Activated effector memory CD4-positive, alpha-beta T cell treated with Interleukin-2 at 50 U/mL for 16 hours (primary cell): ENCODE results near the gene WNT16.
"Not testable (repeated sequence)": the region's sequence is repeated elsewhere in the genome, so short reads cannot be mapped to it uniquely, and the experiment has no call there.

Experiments used
- DNase-seq: peaks from one replicate; pipeline ENCODE4 v3.0.0-alpha.2; 2020

Gene WNT16

DNA sequence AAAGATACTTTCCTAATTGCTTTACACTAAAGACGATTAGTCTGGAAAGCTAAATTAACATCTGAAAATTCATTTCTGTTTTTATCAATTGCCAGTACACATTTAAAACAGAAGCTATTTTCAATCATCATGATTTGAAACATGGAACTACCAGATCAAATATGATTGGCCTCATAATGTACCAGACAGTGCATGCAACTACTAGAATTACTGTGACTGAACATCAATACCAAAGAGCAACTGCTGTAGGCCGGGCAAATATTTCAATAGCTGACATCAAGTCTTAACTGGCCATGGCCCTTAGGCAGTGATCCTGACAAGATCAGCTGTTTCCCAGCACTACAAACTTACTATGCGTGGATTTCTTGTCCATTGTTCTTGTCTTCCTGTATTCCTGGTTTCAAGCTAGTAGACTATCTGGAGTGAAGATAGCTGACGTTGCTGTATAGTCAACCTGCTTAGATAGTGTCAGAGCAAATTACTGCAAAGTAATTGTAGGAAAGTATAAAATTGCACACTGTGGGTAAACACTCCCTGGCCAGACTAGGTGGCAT, 21.7 kb upstream of the WNT16 start:
- no peak for DNase-seq

- no peak for DNase-seq
Measured at GRCh38 chr7:121313220-121313792, 15.5 kb upstream of the WNT16 start.

DNA sequence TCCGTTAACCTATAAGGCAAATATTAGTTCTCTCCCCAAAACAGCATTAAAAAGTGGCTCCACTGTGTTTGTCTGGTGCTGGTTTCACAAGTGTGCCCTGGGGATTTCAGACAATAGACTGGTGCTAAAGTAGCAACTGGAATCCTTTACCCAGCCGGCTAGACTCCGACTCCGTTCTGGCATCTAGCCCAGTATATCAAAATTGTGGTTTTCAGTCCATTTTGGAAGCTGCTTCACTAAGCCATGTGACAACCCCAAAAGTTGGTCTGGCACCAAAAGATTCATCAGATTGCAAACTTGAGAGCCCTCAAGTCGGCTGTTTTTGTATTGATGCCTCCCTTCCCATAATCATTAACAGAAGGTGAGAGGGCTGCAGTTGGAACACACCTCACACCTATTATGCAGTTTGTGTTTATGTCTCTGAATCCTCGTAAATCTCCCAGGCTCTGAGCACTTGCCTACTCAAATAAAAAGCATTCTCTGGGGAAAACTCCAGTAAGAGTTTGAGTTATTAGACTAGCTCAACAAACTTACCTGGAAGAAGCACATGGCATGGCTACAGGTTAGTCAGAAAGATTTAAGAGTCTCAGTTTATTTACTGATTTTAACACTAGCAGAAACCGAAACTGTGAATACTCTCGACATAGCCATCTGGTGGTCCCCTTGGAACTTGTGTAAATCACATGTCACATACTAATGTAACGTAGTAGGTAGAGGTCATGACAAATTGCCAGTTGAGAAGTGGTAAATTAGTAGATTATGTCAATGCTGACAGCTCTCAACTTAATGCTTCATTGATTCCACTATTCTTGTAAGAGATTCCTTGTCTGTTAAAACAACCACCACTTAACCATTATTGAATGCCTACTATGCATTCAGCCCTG, 14.8 kb upstream of the WNT16 start:
- no peak for DNase-seq

DNA sequence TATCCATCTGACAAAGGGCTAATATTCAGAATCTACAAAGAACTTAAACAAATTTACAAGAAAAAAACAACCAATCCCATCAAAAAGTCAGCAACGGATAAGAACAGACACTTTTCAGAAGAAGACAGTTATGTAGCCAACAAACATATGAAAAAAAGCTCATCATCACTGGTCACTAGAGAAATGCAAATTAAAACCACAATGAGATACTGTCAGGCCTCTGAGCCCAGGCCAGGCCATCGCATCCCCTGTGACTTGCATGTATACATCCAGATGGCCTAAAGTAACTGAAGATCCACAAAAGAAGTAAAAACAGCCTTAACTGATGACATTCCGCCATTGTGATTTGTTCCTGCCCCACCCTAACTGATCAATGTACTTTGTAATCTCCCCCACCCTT, 13.6 kb upstream of the WNT16 start:
- DNase-seq: not testable (repeated sequence)

DNA sequence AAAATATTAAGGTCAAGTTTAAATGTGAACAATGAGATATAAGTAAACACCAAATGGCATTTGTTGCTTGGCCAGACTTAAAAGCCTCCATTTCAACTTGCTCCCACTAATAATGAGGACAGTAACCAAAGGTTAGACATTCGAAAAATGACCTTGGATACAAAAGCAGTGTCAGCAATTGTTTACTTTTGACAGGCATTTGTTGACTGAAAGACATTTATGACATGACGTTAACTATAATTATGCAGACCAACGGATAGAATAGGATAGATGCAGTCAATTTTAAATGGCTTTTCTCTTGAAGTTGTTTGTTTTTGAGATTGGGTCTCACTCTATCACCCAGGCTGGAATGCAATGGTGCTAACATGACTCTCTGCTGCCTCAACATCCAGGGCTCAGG, 6.3 kb upstream of the WNT16 start:
- DNase-seq: no peak

GRCh38 chr7:121323515-121324302, 5.1 kb upstream of the WNT16 start:
- no peak for DNase-seq

DNA sequence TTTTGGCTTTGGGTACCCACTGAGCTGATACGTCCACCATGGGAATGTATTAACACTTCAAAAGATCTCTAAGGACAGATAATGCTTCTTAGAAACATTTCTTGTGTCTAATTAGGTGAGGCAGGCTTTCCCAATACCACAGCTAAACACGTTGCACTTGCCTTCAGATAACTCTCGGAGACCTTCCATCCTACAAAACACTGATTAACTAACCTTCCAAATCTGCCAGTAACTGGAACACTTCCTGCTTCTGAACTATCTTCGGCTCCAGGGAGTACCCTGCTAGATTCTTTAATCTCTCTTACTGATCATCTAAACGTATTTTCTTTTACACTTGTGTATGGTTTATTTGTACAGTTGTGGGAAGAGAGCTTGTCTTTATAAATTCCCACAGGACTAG, 1.1 kb upstream of the WNT16 start:
- DNase-seq: no peak

- DNase-seq: no peak
Measured at GRCh38 chr7:121329191-121330052, 622 bp downstream of the WNT16 start.

- no peak for DNase-seq
Measured at GRCh38 chr7:121330053-121330833, 1.4 kb downstream of the WNT16 start.

DNA sequence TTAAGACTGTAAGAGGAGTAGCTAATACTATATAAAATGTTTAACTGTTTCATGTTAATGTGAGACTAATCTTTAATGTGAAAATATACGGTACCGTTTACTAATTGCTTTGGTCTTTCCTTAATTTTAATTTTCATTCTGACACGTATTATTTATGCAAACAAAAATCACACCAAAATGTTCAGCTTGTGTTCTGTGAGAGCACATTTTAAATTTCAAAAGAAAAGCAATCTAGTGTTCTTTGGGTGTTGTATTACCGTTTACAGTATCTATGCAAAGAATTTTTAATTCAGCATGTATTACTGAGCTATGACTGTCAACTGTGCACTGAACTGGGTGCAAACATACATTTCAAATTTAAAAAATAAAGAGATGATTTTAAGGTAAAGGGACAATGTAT, 2.2 kb downstream of the WNT16 start:
- DNase-seq: no peak

DNA sequence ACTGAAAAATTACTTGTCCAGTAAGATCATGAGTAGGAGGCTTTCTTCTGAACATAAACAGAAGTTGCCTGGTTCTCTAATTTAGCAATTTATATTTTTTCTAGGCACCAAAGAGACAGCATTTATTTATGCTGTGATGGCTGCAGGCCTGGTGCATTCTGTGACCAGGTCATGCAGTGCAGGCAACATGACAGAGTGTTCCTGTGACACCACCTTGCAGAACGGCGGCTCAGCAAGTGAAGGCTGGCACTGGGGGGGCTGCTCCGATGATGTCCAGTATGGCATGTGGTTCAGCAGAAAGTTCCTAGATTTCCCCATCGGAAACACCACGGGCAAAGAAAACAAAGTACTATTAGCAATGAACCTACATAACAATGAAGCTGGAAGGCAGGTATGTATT, 2.8 kb downstream of the WNT16 start:
- no peak for DNase-seq

GRCh38 chr7:121334376-121334775, 5.6 kb downstream of the WNT16 start:
- no peak for DNase-seq

GRCh38 chr7:121334875-121335648, 6.3 kb downstream of the WNT16 start:
- no peak for DNase-seq

- no peak for DNase-seq
Measured at GRCh38 chr7:121336579-121336978, 7.8 kb downstream of the WNT16 start.

- no peak for DNase-seq
Measured at GRCh38 chr7:121337398-121337797, 8.6 kb downstream of the WNT16 start.

DNA sequence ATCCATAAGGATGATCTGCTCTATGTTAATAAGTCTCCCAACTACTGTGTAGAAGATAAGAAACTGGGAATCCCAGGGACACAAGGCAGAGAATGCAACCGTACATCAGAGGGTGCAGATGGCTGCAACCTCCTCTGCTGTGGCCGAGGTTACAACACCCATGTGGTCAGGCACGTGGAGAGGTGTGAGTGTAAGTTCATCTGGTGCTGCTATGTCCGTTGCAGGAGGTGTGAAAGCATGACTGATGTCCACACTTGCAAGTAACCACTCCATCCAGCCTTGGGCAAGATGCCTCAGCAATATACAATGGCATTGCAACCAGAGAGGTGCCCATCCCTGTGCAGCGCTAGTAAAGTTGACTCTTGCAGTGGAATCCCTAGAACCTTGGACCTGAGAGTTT, 10.3 kb downstream of the WNT16 start:
- DNase-seq: no peak

DNA sequence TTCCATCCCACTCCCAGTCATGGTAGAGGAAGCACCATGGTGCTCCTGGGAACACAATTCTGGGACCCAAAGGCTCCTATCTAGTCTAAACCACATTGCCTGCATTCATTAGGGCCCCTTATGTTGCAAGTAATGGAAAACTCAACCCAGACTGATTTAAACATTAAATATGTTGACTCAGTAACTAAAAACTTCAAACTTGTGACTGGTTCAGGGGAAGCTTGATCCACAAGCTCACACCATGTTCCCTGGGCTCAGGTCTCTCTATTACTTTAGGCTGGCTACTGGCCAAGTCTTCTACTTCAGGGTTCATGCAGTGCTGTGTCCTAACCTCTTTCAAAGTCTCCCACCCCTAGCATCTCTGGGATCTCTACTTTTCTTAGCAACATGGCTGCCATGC, 13.1 kb downstream of the WNT16 start:
- DNase-seq: no peak

GRCh38 chr7:121342631-121343030, 13.8 kb downstream of the WNT16 start:
- no peak for DNase-seq

DNA sequence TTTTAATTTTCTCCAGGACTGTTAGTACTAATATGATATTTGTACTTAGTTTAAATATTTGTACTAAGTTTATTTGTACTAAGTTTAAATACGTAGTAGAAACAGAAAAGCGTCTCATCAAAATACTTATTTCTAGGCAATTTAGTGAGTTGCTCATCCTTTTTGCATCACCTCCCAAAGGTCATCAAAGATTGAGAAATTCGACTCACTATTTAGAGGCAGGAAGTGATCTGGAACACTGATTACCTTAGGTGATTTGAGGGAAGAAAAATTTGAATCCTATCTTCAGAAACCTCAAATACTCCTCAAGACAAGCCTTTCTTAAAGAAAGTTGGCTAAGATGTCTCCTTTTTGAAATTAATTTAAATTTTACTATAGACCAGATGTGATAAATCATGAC, 14.5 kb downstream of the WNT16 start:
- no peak for DNase-seq

GRCh38 chr7:121344093-121344492, 15.3 kb downstream of the WNT16 start:
- DNase-seq: no peak

GRCh38 chr7:121344497-121344896, 15.7 kb downstream of the WNT16 start:
- DNase-seq: no peak
